Measurements from ENCODE around the gene NR5A2. TPM values are rescaled to one million over a fixed set of nuclear protein-coding genes. Genes with fewer than 3 reads are reported as not detected.

Gene NR5A2
- polyA plus RNA-seq, 3 donors, result 0.03 to 0.31 TPM; not detected in 1

- H3K9ac ChIP-seq (ENCODE audit: insufficient read depth, low read length, poor library complexity, severe bottlenecking), result no peak overlapping the region
- Mint-ChIP-seq H3K27ac (no peak overlapping the region), H3K27me3 (ENCODE audit: low read depth in 3 of 3) (peaks cover 0 to 33% (median 3%) of the 10 kb centered on the region in 3 donors), H3K9me3 (peaks cover 0 to 27% (median 8%) of the 10 kb centered on the region in 7 donors), H3K4me3 (no peak overlapping the region), H3K4me1 (peaks cover 17% of the 10 kb centered on the region), H3K36me3 (peaks cover 3 to 5% of the 10 kb centered on the region in 2 donors)
- no peak overlapping the region for H3K4me2 ChIP-seq (replicated peaks; ENCODE audit: extremely low read depth, low read length, poor library complexity, severe bottlenecking)
- no peak overlapping the region for H3K4me3 ChIP-seq (replicated peaks in 1 of 3; ENCODE audit: low read depth in 2 of 3, low read length in 3 of 3)
- H3K9me3 ChIP-seq (replicated peaks in 1 of 2; ENCODE audit: control insufficient read depth in 1 of 2, insufficient read depth in 1 of 2, low read length in 2 of 2), result peaks cover 0 to 52% of the 10 kb centered on the region in 2 donors
- peaks cover 95 to 99% of the 10 kb centered on the region in 2 donors for H3K27me3 ChIP-seq (ENCODE audit: control insufficient read depth in 2 of 2, insufficient read depth in 2 of 2, low read length in 2 of 2)
- no peaks in the 10 kb centered on the region for H3K36me3 ChIP-seq (replicated peaks in 1 of 2; ENCODE audit: control insufficient read depth in 1 of 2, insufficient read depth in 2 of 2, low read length in 2 of 2)
- DNase-seq, result no peak
- no peak for TF ChIP-seq CTCF (IDR thresholded peaks at IDR 0.05)
- peaks cover 23 to 34% of the 10 kb centered on the region in 2 donors for H3K4me1 ChIP-seq (ENCODE audit: control insufficient read depth in 1 of 2, insufficient read depth in 2 of 2, low read length in 2 of 2)
- WGBS (ENCODE audit: insufficient coverage), result 44% methylated on average over 22 of the region's 23 CpGs
- H2AFZ ChIP-seq (ENCODE audit: insufficient read depth, low read depth, low read length, poor library complexity, severe bottlenecking), result no peak overlapping the region
- H3K27ac ChIP-seq (ENCODE audit: low read depth in 1 of 2, low read length in 2 of 2), result no peak overlapping the region
- no peaks in the 10 kb centered on the region for H4K20me1 ChIP-seq (ENCODE audit: insufficient read depth, low read length)
- H3K79me2 ChIP-seq (ENCODE audit: insufficient read depth, low read length), result no peaks in the 10 kb centered on the region
- intact Hi-C loops (cut with micrococcal nuclease), result loop anchor here in 1 of 2 donors (10.0 kb wide), 1 partner anchor 349 kb away; no protein-coding TSS in a partner anchor
These were observed 6.2 kb downstream of the NR5A2 start for GRCh38 chr1:200033511-200034261.

GRCh38 chr1:200034262-200034557 is 6.7 kb downstream of the NR5A2 start:
- Histone ChIP-seq H3K27me3 (ENCODE audit: control insufficient read depth in 2 of 2, insufficient read depth in 2 of 2, low read length in 2 of 2) (peaks cover 95 to 99% of the 10 kb centered on the region in 2 donors), H3K79me2 (ENCODE audit: insufficient read depth, low read length) (no peaks in the 10 kb centered on the region), H3K9me3 (replicated peaks in 1 of 2; ENCODE audit: control insufficient read depth in 1 of 2, insufficient read depth in 1 of 2, low read length in 2 of 2) (peaks cover 0 to 52% of the 10 kb centered on the region in 2 donors), H3K27ac (ENCODE audit: low read depth in 1 of 2, low read length in 2 of 2) (no peak overlapping the region), H3K9ac (ENCODE audit: insufficient read depth, low read length, poor library complexity, severe bottlenecking) (no peak overlapping the region), H3K4me3 (replicated peaks in 1 of 3; ENCODE audit: low read depth in 2 of 3, low read length in 3 of 3) (no peak overlapping the region), H3K36me3 (replicated peaks in 1 of 2; ENCODE audit: control insufficient read depth in 1 of 2, insufficient read depth in 2 of 2, low read length in 2 of 2) (no peaks in the 10 kb centered on the region), H3K4me2 (replicated peaks; ENCODE audit: extremely low read depth, low read length, poor library complexity, severe bottlenecking) (no peak overlapping the region), H2AFZ (ENCODE audit: insufficient read depth, low read depth, low read length, poor library complexity, severe bottlenecking) (no peak overlapping the region), H4K20me1 (ENCODE audit: insufficient read depth, low read length) (no peaks in the 10 kb centered on the region), H3K4me1 (ENCODE audit: control insufficient read depth in 1 of 2, insufficient read depth in 2 of 2, low read length in 2 of 2) (peaks cover 23 to 34% of the 10 kb centered on the region in 2 donors)
- DNase-seq, result no peak
- Mint-ChIP-seq H3K27ac (no peak overlapping the region), H3K27me3 (ENCODE audit: low read depth in 3 of 3) (peaks cover 0 to 30% (median 0%) of the 10 kb centered on the region in 3 donors), H3K36me3 (peaks cover 4 to 5% of the 10 kb centered on the region in 2 donors), H3K4me1 (peaks cover 17% of the 10 kb centered on the region), H3K4me3 (no peak overlapping the region), H3K9me3 (peaks cover 0 to 31% (median 9%) of the 10 kb centered on the region in 7 donors)
- no CpG with 5 or more reads among the region's 7 CpGs for WGBS (ENCODE audit: insufficient coverage)
- no peak for TF ChIP-seq CTCF (IDR thresholded peaks at IDR 0.05)
- intact Hi-C loops (cut with micrococcal nuclease), result loop anchor here in 1 of 2 donors (10.0 kb wide), 1 partner anchor 349 kb away; no protein-coding TSS in a partner anchor
